ENCODE data around the gene MVP.
"Not testable (repeated sequence)": the region's sequence is repeated elsewhere in the genome, so short reads cannot be mapped to it uniquely, and the experiment has no call there.

Gene MVP

GRCh38 chr16:29877266-29877961 is 57.2 kb downstream of the MVP start:
- H3K27ac ChIP-seq (ENCODE audit: low read length), result no peak overlapping the region
- H3K4me3 ChIP-seq (ENCODE audit: low read length), result no peak overlapping the region
- no peak overlapping the region for H2AFZ ChIP-seq (ENCODE audit: low read depth, low read length)
- peaks cover 4% of the 10 kb centered on the region for H3K4me1 ChIP-seq (ENCODE audit: low read length)
- H3K36me3 ChIP-seq (replicated peaks; ENCODE audit: low read depth, low read length), result no peaks in the 10 kb centered on the region
- no peaks in the 10 kb centered on the region for H3K79me2 ChIP-seq (ENCODE audit: low read length)
- no peak overlapping the region for H3K9ac ChIP-seq (ENCODE audit: low read length)
- TF ChIP-seq EZH2phosphoT487 (IDR thresholded peaks at IDR 0.05; ENCODE audit: low read depth) (no peak), CTCF (IDR thresholded peaks at IDR 0.05; ENCODE audit: low read depth, low read length) (no peak)
- H3K4me2 ChIP-seq (ENCODE audit: low read length), result no peak overlapping the region
- H3K9me3 ChIP-seq (ENCODE audit: insufficient read depth, low read length), result no peaks in the 10 kb centered on the region
- no peaks in the 10 kb centered on the region for H4K20me1 ChIP-seq (ENCODE audit: insufficient read depth, low read length)
- no peaks in the 10 kb centered on the region for H3K27me3 ChIP-seq (ENCODE audit: low read depth, low read length)

DNA sequence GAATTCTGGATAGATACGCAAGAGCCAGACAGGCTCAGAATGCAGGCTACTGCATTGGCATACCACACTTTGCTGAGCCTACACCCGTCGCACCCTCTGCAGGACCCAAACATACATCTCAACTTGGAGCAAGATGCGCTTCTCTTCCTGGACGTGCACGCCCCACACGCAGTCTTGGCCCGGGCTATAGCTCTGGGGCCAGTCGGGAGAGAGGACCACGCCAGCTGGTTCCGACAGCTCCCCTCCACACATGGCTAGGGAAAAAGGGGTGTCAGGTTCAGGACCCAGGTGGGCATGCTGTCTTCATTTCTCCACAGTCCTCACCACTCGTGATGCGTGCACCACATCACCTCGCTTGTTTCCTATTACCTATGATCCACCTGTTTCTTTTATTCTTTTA is 57.9 kb downstream of the MVP start:
- Histone ChIP-seq H3K79me2 (ENCODE audit: low read length) (no peaks in the 10 kb centered on the region), H3K4me2 (ENCODE audit: low read length) (no peak overlapping the region), H4K20me1 (ENCODE audit: insufficient read depth, low read length) (no peaks in the 10 kb centered on the region), H3K9me3 (ENCODE audit: insufficient read depth, low read length) (no peaks in the 10 kb centered on the region), H2AFZ (ENCODE audit: low read depth, low read length) (no peak overlapping the region), H3K4me1 (ENCODE audit: low read length) (peaks cover 4% of the 10 kb centered on the region), H3K9ac (ENCODE audit: low read length) (no peak overlapping the region), H3K27ac (ENCODE audit: low read length) (no peak overlapping the region), H3K27me3 (ENCODE audit: low read depth, low read length) (no peaks in the 10 kb centered on the region), H3K4me3 (ENCODE audit: low read length) (no peak overlapping the region), H3K36me3 (replicated peaks; ENCODE audit: low read depth, low read length) (no peaks in the 10 kb centered on the region)
- TF ChIP-seq EZH2phosphoT487 (IDR thresholded peaks at IDR 0.05; ENCODE audit: low read depth), result no peak

- H3K27ac ChIP-seq (ENCODE audit: low read length), result no peak overlapping the region
- no peaks in the 10 kb centered on the region for H4K20me1 ChIP-seq (ENCODE audit: insufficient read depth, low read length)
- no peak overlapping the region for H3K4me3 ChIP-seq (ENCODE audit: low read length)
- H2AFZ ChIP-seq (ENCODE audit: low read depth, low read length), result no peak overlapping the region
- H3K4me1 ChIP-seq (ENCODE audit: low read length), result no peaks in the 10 kb centered on the region
- no peaks in the 10 kb centered on the region for H3K79me2 ChIP-seq (ENCODE audit: low read length)
- no peak overlapping the region for H3K4me2 ChIP-seq (ENCODE audit: low read length)
- H3K9ac ChIP-seq (ENCODE audit: low read length), result no peak overlapping the region
- TF ChIP-seq CTCF (IDR thresholded peaks at IDR 0.05; ENCODE audit: low read depth, low read length), result no peak
- no peak for TF ChIP-seq EZH2phosphoT487 (IDR thresholded peaks at IDR 0.05; ENCODE audit: low read depth)
- no peaks in the 10 kb centered on the region for H3K36me3 ChIP-seq (replicated peaks; ENCODE audit: low read depth, low read length)
- no peaks in the 10 kb centered on the region for H3K9me3 ChIP-seq (ENCODE audit: insufficient read depth, low read length)
- no peaks in the 10 kb centered on the region for H3K27me3 ChIP-seq (ENCODE audit: low read depth, low read length)
Measured at GRCh38 chr16:29881050-29881449, 60.8 kb downstream of the MVP start.

DNA sequence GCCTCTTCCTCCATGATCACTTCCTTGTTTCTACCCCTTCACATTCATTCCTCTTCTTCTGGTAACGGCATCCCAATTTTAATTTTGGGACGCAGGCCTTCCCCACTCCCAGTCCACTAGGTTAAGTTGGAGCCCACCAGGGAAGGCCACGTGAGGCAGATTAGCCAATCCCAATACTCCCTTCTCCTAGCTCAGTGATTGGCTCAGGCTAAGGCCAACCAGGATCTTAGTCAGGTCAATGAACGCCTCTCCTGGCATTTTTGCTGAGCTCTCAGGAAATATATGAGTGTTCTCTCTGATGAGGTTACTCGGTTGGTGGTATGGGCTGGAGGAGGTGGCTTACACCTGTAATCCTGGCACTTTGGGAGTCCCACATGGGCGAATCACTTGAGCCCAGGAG is 63.7 kb downstream of the MVP start:
- H3K27me3 ChIP-seq (ENCODE audit: low read depth, low read length), result no peaks in the 10 kb centered on the region

DNA sequence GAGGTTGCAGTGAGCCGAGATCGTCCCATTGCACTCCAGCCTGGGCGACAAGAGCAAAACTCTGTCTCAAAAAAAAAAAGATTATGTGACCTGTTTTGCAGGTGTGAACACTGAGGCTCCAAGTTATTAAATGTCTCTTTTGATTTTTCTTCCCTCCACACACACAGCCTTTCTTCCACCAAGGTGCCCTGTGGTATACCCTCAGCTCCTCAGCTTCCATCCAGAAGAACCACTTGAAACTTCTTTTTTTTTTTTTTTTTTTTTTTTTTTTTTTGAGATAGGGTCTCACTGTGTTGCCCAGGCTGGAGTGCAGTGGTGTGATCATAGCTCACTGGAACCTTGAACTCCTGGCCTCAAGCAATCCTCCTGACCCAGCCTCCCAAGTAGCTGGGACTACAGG is 69.1 kb downstream of the MVP start:
- H3K27ac ChIP-seq (ENCODE audit: low read length); H3K9ac ChIP-seq (ENCODE audit: low read length); H3K4me1 ChIP-seq (ENCODE audit: low read length); H3K79me2 ChIP-seq (ENCODE audit: low read length); H3K36me3 ChIP-seq (replicated peaks; ENCODE audit: low read depth, low read length); H4K20me1 ChIP-seq (ENCODE audit: insufficient read depth, low read length); H3K9me3 ChIP-seq (ENCODE audit: insufficient read depth, low read length); H3K4me2 ChIP-seq (ENCODE audit: low read length); H3K27me3 ChIP-seq (ENCODE audit: low read depth, low read length); H3K4me3 ChIP-seq (ENCODE audit: low read length); H2AFZ ChIP-seq (ENCODE audit: low read depth, low read length): not testable (repeated sequence)

More for the DNA sequence above, 63.7 kb downstream of the MVP start:
- Histone ChIP-seq H3K79me2 (ENCODE audit: low read length) (no peaks in the 10 kb centered on the region), H3K27ac (ENCODE audit: low read length) (no peak overlapping the region), H3K9me3 (ENCODE audit: insufficient read depth, low read length) (no peaks in the 10 kb centered on the region), H3K9ac (ENCODE audit: low read length) (no peak overlapping the region), H2AFZ (ENCODE audit: low read depth, low read length) (no peak overlapping the region), H3K36me3 (replicated peaks; ENCODE audit: low read depth, low read length) (no peaks in the 10 kb centered on the region), H3K4me3 (ENCODE audit: low read length) (no peak overlapping the region), H3K4me1 (ENCODE audit: low read length) (no peaks in the 10 kb centered on the region), H3K4me2 (ENCODE audit: low read length) (no peak overlapping the region), H4K20me1 (ENCODE audit: insufficient read depth, low read length) (no peaks in the 10 kb centered on the region)
- TF ChIP-seq EZH2phosphoT487 (IDR thresholded peaks at IDR 0.05; ENCODE audit: low read depth), result no peak
